ENCODE data around the gene CLC.

DNA sequence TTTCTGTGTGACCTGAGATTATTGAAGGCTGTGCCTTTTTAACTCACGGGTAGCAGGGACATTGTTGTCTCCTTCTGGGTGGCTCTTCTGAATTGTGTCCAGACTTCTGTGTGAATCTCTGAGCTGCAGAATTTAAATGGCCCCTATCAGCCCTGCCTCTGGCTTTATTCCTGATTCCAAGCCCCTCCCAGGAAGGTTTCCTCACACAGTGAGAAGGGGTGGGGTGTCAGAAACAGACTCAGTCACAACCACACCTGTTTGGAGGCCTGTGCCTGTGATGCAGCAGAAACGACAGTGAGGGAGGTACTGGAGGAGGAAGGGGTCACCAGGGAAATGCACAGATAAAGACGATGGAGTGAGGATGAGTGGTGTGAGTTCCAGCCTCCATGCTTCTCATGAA is at the start of gene CLC:
- no peak for TF ChIP-seq EZH2phosphoT487 (IDR thresholded peaks at IDR 0.05; ENCODE audit: borderline replicate concordance)
- TF ChIP-seq, protein P1, sequence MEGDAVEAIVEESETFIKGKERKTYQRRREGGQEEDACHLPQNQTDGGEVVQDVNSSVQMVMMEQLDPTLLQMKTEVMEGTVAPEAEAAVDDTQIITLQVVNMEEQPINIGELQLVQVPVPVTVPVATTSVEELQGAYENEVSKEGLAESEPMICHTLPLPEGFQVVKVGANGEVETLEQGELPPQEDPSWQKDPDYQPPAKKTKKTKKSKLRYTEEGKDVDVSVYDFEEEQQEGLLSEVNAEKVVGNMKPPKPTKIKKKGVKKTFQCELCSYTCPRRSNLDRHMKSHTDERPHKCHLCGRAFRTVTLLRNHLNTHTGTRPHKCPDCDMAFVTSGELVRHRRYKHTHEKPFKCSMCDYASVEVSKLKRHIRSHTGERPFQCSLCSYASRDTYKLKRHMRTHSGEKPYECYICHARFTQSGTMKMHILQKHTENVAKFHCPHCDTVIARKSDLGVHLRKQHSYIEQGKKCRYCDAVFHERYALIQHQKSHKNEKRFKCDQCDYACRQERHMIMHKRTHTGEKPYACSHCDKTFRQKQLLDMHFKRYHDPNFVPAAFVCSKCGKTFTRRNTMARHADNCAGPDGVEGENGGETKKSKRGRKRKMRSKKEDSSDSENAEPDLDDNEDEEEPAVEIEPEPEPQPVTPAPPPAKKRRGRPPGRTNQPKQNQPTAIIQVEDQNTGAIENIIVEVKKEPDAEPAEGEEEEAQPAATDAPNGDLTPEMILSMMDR (conservative IDR thresholded peaks at IDR 0.05; ENCODE audit: low read length), result no peak

All from Loucy (cell line).